Stimulated activated CD4-positive, alpha-beta T cell treated with anti-CD3 and anti-CD28 coated beads, Interleukin-15, amount 100 ng/mL, for 1 hour (primary cell): ENCODE measurements around the gene GNA14.
"Not testable (repeated sequence)": the region's sequence is repeated elsewhere in the genome, so short reads cannot be mapped to it uniquely, and the experiment has no call there.

Experiments used
- DNase-seq, 2 donors: peaks; one replicate each; pipeline ENCODE4 v3.0.0-alpha.2; 2020; ENCODE audit warnings: low read depth in 1 of 2, low spot score in 1 of 2

Gene GNA14

DNA sequence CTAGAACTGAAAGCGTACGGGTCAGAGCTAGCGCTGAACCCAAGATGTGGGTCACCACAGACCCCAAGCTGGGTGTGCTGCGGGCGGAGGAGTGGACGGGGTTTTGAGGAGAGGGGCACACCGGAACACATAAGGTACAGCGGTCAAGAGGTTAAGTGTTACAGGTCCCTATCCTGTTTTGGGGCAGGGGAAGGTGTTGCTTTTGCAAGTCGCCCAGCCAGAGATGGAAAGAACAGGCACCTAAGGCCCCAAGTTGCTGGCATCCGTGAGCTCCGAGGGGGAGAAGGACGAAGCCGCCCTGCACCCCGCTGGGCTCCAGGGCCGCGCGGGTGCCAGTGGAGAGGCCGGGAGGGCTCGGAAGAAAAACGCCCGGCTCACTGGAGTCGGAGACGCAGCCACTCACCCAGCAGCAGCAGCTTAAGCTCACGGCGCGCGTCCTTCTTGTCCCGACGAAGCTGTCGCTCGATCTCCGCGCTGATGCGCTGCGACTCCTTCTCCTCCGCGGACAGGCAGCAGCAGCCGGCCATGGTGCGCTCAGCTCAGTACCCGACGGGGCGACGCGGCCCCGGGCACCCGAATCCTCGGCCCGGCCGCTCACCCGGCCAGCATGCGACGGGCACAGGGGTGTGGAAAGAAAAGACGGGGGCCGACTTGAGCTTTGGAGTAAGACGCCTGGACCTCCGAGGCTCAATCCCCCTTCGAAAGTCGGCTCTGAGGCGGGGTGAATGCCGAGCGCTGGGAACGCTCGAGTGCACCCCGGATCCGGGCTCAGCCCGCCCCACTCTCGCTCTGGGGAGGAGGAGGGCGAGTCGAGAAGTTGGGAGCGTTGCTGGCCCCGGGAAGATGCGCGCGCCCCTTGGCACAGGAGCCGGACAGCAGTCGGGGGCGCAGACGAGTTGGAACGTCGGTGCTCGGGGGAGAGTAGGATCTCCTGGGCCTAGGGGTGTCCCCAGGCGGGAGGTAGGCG, 572 bp downstream of the GNA14 start:
- no peak for DNase-seq

DNA sequence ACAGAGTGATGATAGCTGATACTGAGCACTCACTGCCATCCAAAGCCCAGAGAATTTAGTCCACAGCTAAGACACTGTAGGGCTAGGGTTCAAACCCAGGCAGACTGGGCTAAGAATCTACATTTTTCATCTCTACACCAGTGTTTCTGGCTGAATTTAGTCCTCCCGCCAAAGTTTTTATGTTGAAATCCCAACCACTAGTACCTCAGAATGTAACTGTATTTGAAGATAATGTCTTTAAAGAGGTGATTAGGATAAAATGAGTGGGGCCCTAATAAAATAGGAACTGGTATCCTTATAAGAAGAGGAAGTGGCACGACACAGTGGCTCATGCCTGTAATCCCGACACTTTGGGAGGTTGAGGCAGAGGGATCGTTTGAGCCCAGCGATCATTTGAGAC, 4.3 kb downstream of the GNA14 start:
- no peak for DNase-seq

DNA sequence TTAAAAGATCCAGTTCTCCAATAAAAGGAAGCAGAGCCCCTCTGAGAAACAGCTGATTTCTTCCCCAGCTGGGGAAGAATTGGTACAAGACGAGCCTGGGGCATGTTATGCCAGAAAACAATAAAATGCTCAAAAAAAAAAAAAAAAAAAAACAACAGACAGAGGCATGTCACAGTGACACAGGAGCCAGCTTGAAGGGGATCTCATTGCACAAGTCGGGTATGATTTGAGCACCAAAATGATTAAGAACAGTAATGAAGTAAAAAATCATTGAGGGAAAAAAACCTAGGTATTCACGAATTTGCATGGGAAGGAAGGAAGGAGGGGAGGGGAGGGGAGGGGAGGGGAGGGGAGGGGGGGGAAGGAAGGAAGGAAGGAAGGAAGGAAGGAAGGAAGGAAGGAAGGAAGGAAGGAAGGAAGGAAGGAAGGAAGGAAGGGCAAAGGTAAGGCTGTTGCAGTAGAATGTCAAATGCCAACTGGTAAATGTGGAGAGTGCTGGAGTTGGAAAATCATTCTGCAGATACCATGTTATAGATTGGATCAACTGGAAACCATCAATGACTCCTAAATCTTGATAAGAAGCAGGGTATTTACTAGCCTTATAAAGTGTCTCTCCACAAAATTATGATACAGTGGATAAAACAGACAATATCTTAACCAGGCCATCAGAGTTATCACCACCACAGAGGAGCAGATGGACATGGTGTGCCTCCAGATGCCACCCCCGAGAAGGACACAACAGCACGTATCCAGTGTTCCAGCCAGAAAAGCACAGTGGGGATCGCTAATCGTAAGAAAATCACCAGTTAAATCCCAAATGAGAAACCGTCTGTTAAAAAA, 7.2 kb downstream of the GNA14 start:
- no peak for DNase-seq

DNA sequence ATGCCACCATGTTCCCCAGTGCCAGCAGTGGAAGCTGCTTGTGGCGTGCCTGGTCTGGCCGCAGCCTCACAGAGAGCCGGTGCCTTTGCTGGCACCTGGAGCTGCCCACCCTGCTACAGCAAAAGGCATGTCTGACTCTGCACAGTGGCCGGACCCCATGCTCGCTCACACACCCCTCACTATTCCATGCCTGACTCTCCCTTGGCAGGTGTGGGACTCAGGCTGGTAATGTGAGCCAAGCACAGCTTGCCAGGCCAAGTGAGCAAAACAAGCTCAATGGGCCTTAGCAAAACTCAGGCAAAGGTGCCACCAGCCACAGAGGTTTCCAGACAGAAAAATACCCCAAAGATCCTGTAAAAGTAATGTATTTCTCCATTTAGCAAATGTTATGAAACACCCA, 15.5 kb downstream of the GNA14 start:
- no peak for DNase-seq

DNA sequence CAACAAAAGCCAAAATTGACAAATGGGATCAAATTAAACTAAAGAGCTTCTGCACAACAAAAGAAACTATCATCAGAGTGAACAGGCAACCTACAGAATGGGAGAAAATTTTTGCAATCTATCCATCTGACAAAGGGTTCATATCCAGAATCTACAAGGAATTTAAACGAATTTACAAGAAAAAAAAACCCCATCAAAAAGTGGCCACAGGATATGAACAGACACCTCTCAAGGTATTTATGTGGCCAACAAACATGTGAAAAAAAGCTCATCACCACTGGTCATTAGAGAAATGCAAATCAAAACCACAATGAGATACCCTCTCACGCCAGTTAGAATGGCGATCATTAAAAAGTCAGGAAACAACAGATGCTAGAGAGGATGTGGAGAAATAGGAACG, 19.3 kb downstream of the GNA14 start:
- not testable (repeated sequence) for DNase-seq

DNA sequence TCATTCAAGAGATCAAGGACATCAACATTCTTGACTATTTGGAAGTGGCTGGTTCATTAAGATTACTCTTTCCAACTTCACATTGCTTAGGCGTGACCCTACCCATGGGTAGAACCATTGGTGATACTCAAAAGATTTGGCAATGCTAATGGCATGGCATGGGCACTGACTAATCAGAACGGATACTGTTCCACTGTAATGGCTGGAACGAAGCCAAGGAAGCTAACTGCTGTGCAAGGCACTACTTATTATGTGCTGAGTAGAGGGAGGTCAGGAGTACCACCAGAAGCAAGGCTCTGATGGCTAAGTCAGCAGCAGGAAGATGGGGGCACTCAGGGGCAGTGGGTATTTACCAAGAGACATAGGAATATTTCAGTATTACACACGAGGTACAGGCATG, 31.9 kb downstream of the GNA14 start:
- DNase-seq: no peak

DNA sequence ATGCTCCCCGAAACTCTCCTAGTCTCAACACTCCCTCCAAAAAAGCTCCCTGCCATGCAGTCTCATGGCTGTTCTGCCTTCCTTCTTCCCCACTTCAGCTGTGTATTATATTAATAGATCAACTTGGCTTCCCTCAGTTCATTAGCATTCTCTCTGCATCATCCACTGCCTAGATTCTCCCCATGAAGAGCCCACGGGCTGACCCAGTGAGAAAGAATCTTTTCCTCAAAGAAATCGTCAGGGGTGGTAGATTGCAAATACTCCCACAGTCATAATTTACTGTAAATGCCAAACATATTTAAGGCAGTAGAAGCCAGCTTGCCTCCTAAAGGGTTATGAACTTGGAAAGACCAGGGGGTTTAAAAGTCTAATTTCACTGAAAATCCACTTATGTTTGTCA, 33.5 kb downstream of the GNA14 start:
- no peak for DNase-seq

DNA sequence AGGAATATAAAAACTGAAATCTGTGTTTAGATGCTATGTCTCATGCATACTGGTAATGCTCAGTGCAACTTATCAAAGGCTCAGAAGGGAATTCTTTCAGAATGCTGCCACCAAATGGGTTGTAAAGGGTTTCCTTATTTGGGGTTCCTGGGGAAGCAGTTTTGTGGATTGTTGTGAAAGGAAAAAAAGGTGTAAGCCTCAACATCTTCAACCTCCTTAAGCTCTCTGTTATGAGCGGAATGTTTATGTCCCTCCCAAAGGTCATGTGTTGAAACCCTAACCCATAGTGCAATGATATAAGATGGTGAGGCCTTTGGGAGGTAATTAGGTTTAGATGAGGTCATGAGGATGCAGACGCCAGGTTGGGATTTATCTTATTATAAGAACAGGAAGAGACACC, 41.6 kb downstream of the GNA14 start:
- DNase-seq: no peak

DNA sequence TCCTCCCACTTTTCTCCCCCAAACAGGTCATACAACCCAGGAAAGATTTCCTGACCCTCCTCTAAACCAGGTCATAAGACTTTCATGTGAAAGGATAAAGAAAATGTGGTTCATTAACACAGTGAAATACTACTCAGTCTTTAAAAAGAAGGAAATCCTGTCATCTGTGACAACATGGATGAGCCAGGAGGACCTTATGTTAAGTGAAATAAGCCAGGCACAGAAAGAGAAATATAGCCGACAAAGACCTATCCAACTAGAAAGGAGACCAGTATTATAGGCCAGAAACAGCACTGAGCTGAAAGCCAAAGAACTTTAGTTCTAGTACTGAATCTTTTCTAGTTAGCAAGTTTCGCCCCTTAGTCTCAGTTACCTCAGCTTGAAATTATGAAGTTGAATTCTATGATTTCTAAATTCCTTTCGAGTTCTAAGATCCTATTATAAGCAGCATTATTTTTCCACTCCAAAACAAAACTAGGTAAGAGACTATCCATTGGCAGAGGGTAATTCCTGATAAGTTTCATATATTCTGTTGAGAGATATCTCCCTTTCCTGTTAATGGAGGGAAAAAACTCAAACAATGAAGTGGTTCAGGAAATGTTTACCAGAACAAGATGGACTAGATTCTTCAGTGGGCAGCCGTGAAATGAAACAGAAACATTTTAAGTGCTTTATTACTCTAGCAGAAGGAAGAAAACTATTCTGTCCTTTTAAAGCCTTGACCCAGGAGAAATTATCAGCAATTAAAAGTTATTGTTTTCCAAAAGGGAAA, 42.5 kb downstream of the GNA14 start:
- no peak for DNase-seq

DNA sequence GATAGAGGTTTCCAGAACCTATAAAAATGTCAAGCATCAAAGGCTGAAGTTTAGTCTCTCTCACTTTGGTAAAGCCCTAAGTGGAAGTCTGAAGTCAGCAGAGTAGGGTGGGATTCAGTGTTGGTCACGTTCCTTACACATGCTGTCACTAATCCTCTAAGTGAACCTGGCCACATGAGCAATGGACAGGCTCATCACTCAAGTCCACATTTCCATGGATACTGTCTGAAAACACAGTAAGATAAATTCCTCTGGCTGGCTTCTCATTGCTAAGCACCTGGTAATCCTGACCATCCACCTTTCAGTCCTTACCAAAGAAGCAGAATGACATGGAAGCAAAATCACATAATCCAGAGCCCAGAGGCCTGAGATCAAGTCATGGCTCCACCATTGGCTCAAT, 43.8 kb downstream of the GNA14 start:
- no peak for DNase-seq

DNA sequence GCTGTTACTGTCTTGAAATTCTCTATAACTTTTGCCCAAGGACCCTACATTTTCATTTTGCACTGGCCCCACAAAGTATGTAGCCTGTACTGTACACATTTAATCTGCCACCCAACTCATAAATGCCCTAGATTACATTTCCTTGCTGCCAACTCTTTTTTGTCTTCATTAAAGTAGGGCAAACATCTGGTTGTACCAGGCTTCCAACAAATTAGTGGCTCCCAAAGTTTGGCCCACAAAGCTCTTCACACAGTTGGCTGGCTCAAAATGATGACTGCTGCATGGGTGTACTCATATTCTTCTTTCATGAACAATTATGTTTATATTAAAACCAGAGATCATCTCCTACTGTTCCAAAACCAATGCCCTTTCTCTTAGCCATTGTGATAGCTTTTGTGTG, 45.3 kb downstream of the GNA14 start:
- no peak for DNase-seq

DNA sequence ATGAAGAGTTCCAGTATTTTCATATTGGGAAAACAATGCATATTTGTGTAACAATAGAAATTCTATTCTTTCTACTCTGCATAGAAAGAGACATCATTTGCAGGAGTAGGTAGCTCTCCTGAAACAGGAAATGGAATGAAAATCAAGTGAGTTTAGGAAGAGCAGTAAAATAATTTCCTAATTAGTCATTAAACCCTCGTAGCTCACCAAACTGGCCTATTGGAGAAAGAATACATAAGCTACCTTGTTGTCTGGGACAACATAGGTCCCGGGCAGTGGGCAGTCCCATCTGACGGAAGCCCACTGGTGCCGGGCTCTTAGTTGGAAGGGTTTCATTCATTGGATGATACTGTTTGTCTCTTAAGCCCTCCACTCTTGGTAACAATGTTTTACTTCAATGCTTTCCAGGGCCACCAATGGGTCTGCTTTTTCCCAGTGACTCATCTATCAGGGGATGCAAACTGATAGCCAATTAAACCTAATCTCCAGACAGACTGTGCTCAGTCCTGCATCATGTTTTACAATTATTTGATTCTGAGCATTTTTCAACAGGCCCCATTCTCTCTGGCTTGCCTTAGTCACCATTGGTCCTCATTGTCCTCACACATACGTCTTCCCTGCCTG, 46.5 kb downstream of the GNA14 start:
- no peak for DNase-seq

DNA sequence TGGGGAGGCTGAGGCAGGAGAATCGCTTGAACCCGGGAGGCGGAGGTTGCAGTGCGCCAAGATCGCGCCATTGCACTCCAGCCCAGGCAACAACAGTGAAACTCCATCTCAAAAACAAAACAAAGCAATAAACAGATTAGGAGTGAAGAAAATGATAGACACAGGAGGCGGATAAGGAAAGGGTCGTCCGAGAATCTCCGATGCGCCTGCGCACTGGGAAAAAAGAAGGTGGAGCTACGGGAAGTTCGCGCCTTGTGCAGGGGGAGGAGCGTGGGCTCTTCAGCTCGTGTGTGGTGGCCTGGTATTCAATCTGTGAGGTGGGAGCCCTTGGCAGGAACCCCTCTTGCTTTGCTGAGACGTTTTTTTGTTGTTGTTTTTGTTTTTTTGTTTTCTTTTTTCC, 47.3 kb downstream of the GNA14 start:
- DNase-seq: no peak

DNA sequence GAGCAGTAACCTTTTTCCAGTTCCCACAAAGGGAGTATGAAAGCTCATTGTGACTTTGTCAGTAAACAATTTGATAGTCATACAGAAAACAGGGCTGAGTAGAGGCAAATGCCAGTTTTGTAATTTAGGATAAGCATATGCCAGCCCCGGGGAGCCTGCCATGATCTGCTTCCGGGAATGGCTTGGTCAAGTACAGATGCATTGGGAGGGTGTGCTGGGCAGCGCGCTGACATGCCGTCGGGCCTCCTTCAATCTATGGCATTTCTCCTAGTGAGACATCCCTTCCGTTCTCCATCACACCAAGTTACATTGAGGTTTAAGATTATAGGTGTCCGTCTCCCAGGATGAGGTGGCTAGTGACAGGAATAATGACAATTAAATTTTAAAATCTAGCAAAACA, 48.6 kb downstream of the GNA14 start:
- DNase-seq: no peak

DNA sequence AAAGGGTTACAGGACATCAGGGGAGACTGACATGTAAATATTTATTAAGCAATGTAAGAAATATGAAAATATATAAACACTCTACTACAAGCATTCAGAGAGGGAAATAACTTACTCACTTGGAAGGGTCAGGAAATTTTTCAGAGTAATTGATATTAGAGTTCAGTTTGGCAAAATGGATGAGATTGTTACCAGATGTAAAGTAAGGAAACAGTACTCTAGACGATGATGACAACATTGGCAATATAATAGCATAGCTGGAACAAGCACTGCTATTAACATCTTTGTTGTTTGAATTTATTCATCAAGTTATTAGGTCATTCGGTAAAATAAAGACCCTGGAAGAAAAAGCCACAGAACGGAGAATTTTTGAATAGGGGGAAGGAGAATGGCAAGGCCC, 49.1 kb downstream of the GNA14 start:
- no peak for DNase-seq

DNA sequence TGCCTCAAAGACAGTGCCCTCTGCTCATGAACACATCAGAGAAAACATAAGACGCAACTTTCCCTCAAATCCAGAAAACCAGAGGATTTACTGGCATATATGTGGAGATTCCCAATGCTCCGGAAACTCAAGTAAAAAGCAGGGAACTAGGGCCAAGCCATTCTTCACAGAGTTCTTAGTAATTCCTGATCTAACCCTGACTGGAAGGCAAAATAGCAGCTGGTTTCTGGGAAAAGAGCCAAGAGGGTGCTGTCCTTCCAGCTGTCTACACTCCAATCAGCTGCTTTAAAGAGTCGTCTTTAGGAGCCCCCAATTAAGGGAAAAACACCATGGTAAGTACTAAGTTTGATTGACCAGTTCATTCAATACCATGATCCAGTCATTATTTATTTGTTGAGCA, 49.6 kb downstream of the GNA14 start:
- no peak for DNase-seq

DNA sequence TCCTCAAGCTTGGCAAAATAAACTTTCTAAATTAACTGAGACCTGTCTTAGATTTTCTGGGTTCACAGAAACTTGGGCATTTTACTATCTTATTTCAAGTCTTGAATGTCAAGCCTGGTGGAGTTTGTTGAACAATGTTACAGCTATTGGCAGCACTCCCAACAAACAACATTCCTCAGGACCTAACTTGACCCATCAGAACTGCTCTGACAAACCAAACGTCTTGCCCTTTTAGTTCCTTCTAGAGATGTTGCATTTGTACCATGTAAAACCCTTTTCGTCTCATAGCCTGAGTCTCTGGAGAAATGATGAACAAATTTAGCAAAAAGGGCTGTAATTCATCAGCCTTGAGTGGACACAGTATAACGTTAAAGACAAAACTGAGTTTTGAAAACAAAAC, 51.1 kb downstream of the GNA14 start:
- DNase-seq: no peak

DNA sequence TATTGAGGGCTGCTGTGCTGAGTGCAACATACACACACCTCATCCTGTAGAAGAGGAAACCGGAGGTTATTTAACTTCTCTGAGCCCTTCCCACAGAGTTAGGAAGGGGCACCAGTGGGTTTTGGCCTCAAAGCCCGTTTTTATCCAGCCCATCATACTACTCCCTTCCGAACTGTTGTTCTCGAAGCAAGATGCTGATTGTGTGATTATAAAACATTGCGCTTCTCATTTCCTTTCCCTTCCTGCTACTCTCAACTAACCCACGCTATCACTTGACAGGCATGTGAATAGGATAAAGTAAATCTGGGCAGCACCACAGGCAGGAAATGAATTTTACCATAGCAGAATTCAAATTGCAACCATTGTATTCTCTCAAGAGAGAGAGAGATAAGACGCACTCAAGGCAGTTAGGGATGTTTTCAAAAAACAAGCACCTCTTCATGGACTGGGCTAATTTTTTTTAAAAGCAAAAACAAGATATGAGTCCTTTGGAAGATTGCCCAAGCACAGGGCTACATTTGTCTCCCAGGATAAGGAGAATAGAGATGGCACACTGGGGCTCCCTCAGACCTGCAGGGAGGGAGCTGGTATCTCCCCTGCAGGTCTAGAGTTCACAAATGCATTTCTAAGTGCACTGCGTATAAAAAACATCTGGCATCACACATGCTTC, 52.6 kb downstream of the GNA14 start:
- no peak for DNase-seq

DNA sequence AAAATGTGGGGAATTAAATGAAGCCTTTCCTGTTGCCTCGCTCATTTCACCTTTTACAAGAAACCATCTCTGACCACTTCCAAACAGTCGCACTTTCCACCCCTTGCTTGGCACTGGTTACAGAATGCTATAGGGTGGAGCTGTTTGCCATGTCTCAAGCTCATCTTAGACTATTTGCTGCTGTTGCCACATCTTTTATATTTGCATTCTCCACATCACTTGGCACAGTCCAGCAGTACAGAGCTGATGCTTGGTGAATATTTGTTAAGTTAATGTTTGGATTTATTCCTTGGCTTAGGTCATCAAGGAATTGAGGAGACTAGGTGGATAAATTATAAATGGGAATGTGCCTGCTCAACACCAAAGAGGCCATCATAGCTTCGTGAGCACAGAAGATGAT, 53.2 kb downstream of the GNA14 start:
- DNase-seq: no peak

DNA sequence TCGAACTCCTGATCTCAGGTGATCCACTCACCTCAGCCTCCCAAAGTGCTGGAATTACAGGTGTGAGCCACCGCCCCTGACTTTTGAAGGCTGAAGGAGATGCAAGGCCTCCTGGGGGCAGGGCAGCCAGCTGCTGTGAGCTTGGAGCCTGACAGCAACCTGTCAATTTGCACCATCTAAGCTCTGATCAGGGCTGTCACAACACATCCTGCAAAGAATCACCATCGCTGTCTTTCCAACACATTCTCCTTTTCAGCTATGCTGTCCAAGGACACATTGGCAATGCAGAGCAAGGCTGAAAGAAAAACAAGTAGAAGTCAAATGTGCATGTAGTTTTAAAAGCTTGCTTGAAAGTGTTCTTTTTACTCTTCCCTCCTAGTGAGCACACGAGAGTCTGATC, 54.6 kb downstream of the GNA14 start:
- DNase-seq: no peak

DNA sequence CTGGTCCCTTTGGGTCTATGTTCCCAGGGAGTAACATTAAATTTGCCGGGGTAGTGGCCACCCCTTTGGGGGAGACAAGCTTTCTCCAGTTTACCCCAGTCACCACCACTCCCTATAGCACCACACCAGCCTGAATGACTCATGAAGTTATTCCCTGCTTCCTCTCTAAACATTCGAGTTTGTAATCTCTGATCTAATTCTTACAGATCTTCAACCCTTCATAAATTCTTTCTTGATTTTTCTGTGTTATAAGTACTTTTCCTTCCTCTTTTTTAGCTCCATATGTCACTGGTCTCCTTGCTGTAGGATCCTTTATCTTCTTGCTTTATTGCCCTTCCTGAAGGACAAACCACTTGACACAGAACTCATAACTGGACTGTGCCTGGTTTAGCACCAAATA, 55.6 kb downstream of the GNA14 start:
- no peak for DNase-seq
